HG02938 (cell line): ENCODE data around the gene LAMA3.
A peak's percentile ranks its signal among the peaks of the same experiment; 100 is the strongest.

Experiments
- ATAC-seq: cut with Tn5 transposase; IDR thresholded peaks from one replicate; pipeline ENCODE4 v1.9.1; 2021; ENCODE audit warnings: mild to moderate bottlenecking, moderate library complexity; ENCODE audit not compliant: unreplicated experiment

The LAMA3 gene

DNA sequence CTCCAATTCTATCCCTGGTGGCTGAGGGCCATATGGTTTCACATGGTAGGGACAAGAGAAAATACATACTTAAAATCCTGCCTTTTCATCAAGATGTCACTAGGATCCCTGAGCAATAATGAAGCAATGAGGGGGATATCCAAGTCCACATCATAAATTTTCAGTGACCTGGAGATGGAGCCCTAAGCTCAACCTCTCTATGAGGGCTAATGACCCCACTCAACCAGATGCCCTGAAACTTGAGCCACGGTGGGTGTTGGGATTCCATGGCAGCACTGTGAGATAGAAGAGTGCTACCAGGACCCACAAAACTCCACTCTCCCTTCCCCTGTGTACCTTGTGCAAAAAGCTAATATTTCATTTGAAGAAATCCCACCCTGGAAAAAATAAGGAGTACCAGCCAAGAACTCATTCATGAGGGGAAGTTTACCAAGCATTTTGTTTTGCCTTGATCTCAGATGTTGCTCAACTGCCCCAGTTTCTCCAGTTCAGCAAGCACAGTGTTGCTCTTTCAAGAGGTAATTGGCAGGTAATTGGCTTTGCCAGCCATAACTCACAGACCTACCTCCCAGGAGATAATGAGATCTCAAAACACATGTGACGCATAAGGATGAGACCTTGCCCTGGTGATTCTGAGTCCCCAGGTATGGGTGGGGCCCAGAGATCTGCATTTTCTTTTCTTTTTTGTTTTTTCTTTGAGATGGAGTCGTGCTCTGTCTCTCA lies 274.4 kb downstream of the LAMA3 start:
- no peak for ATAC-seq

DNA sequence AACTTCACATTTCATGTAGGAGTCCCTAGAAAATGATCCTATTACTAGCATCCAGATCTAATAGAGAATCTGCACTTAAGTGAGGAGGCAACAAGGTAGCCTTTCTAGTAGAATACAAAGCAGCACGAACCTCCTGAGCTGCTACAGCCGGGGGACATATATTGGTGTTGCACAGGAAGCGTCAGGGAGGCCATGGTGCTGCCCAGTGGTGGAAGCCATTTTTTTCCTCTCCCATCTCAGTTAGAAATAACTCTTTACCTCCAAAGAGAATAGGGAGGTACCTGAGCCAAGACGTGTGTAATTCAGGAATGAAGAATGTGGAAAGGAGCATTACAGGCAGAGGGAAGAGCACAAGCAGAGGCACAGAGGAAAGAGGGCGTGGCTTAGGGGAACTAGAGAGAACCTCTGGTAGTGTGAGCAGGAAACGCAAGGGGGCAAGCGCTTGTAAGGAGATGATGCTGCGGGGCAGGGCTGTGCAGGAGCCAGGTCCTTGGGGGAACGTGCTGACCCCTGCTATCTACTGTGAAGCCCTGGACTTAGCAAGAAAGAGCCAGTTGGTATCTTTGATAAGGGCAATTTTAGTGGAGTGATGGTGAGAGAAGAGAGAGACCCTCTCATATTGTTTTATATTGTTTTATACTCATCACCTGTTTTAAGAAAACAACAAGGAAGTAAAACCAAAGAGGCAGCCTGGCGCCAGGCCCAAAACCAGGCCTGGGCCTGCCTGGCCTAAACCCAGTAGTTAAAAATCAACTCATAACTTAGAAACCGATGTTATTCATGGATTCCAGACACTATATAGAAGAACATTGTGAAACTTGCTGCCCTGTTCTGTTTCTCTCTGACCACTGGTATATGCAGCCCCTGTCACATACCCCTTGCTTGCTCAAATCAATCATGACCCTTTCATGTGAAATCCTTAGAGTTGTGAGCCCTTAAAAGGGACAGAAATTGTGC lies 275.3 kb downstream of the LAMA3 start:
- ATAC-seq = no peak

DNA sequence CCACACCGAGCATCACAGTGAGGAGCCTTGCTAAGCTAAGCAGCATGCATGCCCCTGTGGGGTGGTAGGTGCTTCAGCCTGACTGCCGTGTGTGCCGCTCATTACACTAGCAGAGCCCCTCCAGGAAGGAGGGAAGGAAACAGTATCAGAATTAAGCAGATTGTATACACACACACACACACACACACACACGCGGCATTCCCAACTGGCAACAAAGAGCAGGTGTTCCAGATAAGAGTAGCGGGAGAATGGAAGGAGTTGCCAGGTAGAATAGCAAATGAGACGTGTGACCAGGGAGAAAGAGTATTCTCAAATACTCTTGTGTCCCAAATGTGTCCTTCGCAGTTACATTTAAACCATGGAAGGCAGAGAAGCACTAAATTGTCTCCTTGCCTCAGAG lies 277.7 kb downstream of the LAMA3 start:
- no peak for ATAC-seq

DNA sequence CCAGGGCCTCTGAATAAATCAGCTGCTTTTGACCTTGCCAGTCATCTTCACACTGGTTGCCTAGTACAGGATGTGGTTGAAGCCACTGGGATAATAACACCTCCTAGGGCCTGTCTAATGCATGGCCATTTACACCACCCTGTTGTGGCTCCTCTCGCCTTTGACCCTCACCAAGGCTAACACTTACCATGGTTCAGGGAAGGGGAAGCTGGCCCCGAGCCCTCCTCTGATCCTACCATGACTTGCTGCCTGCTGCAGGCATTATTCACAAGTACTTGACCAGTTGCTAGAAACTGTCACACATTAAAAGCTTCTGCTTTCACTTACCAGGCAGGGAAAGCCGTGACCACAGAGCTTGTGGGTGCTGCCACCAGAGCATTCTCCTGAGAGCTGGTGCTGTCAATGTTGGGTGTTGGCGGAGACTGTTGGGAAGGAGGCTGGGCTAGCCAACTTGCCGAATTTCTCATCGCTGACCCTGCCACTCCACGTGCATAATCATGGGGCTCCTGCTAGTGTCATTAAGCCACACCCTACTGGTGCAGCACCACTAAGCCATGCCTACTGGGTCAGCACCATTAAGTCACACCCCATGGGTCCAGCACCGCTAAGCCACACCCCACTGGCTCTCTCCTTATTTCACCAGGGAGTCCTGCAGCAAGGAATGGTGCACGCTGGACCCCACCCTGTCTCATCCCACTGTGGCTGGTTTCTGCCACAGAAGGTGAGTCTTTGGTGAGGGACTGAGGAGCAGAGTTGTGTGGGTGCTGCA lies 278.3 kb downstream of the LAMA3 start:
- peak; percentile 53 for ATAC-seq

DNA sequence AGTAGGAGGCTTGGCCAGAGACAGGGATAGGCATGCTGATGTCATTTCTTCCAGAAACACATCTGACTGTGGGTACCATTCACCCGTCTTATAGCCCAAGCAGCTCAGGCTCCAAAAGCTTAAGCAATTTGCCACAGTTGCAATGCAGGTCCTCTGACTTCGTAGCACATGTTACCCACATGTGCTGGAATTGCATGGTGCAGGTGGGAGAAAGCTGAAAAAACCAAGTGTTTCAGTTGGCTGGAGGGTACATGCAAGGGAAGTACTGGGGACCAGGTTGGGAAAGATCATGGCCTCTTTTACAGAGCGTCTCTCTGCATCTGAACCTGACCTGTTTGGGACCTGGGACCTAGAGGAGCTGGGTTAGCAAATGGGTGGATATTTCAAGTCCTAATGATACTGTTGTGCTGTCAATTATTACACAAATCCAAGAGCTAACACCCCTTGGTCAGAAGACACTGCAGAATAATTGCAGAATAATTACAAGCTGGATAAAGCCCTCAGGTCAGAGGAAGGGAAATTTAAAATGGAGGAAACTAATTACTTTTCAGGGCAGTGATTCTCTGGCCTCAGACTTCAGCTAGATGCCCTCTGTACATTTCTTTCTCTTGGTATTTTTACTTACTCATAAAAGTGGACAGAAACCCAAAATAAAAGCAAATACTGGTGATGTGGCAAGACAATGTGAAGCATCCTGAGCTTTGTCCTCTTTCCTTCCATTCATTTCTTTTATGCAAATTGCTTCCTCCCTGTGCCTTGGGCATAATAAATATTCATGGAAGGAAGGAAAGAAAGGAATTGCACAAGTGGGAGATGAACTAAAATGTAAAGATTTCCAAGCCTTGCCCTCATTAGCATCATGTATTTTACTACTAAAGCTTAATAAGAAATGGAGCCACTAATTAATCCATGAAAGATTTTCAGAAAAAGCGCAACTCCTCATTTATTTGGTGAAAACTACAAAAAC lies 279.7 kb downstream of the LAMA3 start:
- no peak for ATAC-seq

DNA sequence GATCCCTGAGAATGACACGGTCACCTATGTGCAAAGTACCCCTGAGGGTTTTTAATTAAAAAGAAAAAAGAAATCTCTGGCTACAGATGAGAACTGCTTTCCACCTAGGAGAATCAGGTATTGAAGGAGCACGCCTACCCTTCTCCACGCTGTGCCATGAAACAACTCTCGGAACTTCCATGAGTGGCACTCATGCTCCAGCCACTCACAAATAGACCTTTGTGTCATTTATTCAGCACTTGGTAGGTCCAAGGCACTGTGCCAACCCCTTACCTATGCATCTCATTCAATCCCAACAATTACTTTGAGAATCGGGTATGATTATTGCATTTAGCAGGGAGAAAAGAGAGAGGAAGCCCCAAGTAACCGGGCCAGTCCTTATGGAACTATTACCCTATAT lies 280.4 kb downstream of the LAMA3 start:
- no peak for ATAC-seq

DNA sequence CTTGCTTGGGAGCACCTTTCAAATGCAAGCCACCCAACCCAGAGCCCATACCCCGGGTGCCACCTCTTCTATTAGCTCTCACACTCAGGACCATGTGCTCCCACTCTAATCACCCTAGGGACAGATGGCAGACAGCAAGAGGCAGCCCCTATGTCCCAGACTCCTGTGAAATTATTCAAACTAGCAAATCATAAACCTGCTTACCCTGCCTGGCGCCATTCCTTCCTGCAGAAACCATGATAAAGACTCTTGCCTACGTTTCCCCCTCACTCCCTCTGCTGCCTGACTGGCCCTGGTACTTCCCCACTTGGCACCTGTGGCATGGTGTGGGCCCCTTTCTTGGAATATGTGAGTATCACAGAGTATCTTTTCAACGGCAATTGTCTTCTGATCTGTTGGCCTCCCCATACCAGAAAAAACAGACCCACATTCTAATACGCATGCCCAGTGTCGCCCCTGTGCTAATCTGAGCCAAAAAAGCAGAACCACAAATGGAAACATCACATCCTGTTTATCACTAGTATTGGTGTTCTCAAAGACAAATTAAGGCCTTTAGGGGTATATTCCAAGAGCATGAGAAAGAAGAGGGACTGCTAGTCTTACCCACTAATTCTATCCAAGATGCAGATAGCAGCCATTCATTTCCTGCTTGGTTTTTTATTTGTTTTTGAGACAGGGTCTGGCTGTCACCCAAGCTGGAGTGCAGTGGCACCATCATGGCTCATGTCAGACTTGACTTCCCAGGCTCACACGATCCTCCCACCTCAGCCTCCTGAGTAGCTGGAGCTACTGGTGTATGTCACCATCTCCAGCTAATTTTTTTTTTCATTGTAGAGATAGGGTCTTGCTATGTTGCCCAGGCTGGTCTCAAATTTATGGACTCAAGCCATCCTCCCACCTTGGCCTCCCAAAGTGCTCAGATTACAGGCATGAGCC lies 281.2 kb downstream of the LAMA3 start:
- no peak for ATAC-seq

DNA sequence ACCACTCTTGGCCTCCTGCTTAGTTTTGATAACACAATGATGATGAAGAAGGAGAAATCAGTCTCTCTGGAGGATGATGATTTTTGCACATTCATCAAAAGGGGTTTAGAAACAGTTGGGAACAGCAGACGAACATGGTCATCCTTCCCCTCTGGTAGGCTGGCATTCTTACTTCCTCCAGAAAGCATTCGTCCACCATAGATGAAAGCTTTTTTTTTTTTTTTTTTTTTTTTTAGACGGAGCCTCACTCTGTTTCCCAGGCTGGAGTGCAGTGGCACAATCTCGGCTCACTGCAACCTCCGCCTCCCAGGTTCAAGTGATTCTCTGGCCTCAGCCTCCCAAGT lies 281.8 kb downstream of the LAMA3 start:
- ATAC-seq = no peak

DNA sequence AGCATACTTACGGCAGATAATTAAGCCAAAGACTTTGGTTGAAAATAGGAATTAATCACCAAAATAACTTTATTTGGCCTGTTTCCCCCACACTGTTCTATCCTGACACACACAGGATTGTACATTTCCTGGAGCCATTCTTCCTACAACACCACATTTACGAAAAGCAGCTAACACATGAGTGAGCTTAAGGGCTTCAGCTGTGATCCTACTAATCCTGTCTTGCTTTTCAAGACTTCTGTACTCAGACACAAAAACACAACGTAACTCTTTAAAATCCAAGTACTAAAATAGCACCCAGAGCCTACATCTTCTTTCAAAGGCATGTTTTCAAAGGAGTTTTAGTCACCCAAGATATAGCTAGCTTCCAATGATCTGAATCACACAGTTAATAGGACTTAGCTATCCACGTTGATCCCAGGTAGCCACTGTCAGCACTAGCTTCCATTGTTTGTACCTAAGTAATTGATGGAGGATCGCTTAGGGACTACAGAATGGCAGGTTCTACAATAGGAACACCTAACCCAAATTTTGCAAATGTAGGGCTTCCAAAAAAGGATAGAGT lies 282.5 kb downstream of the LAMA3 start:
- ATAC-seq = no peak

DNA sequence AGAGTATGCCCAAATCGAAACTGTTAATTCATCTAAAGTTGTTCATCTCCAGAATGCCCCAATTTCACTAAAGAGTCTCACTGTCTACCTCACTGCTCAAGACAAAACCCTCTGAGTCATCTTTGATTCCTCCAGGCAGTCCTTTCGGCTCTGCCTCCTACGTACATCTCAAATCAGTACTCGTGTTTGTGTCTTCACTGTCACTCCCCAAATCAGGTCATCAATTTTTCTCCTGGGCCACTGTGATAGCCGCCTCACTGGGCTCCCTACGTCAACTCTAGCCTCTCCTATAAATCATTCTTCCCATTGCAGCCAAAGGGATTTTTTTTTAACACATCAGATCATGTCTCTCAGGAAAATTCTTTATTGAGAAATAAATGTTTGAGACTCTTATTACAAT lies 283.2 kb downstream of the LAMA3 start:
- no peak for ATAC-seq

DNA sequence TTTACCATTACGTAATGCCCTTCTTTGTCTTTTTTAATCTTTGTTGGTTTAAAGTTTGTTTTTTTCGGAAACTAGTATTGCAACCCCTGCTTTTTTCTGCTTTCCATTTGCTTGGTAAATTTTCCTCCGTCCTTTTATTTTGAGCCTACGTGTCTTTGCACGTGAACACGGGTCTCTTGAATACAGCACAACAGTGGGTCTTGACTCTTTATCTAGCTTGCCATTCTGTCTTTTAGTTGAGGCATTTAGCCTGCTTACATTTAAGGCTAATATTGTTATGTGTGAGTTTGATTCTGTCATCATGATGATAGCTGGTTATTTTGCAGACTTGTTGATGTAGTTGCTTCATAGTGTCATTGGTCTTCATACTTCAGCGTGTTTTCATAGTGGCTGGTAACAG lies 287.9 kb downstream of the LAMA3 start:
- ATAC-seq = no peak

DNA sequence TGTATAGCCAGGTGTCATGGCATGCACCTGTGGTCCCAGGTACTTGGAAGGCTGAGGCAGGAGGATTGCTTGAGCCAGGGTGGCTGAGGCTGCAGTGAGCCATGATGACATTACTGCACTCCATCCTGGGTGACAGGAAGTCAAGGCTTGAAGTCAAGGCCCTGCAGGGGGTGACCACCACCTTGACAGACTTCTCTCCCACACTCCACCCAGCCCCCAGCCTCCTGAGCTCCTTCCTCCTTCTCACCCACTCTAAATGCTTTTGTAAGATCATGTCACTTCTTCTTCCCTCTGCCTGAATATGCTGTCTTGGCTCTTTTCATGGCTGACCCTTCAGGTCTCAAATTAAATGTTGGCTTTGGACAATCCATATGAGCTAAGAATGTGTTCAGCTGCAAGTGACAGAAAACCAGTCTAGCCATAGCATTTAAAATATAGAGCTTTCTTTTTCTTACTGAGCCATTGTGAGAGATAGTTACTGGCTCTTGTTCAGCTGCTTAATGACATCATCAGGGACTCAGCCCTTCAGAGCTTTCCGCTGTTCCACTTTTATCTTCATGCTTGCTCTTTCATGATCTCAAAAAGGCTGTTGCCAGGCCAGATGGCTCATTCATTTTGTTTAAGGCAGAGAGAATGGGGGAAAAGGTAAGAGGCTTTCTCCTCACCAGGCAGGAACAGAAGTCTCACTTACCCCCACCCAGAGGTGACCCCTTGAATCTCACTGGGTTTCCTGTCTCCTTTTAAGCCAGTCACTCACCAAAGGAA lies 288.6 kb downstream of the LAMA3 start:
- ATAC-seq = no peak

DNA sequence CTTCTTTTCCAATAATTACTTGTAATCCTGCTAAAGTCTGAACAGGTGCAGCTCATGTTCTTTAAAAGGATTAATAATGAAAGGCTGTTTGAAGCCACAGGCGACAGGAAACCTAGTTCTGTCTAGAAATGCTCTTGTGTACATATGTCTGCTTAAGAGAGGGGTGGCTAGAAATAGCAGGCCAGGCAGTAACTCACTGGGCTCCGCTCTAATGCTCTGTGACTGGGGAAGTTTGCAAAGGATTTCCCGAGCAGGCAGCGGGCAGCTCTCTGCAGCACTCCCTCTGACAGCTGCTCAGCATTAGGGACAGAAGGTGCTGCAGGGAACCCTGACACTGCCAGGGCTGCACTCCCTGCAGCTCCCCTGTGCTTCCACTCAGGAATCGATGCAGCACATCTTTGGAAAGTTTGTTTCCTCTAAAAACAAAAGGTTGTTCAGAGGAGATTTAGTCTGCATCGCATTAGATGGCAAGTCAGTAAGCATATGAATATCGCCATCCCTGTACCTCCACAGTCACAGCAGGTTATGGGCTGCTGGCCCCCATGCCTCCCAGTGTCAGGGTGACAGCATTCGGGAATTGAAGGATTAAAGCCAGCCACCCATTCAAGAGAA lies 292.2 kb downstream of the LAMA3 start:
- ATAC-seq = peak; percentile 56

DNA sequence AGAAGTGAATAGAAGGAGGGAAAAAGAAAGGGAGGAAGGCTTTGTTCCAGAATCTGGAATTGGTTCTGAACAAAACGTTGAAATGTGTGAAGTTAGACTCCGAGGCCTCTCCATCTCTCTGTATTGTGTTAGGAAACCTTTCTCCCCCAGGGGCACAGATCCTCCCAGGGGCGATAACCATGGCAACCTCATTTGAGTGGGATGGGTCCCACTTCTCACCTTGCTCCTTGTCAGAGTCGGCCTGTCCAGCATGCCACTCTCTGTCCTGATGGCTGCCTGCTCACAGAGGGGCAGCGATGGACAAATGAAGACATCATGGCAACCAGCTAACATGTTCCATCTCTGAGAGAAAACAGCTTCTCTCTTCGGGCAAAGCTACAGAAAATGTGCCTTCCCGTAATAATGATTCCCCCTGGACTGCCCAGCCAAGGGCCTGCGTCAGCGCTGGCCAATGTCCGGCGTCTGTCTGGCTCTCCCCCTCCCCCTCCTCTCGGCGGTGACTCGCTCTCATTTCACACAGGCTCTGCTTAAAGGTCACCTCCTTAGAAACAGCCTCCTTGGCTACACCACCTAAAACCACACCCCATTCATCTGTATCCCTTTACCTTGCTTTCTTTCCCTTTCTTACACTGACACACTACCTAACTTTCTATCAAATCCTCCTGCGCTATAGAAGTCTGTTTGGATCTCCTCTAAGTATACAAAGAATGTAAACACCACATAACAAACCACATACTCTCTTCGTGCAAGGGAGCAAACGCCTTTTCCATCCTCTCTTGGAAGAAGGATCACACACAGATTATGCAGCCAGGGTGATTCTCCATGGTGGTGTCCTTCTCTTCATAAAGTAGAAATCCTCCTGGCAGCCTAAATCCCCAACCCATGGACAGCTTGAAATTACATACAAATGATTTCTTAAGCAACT lies 293.2 kb downstream of the LAMA3 start:
- ATAC-seq = no peak

DNA sequence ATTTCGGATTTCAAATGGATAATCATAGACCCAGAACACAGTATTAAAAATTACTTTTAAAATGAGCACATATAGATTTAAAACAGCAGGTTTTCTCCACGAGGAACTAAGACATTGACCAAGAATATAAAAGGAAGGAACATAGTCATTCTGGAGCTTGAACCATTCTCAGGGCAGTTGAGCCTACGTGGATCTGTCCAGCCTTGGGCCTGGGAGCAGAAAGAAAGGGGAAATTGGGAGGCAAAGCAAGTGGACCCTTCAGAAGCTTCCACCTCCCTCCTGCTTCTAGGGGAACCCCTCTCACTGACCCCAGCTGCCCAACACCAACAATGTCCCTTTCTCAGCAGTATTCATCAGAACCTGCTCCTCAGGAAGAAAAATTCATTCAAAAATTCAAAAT lies 293.9 kb downstream of the LAMA3 start:
- no peak for ATAC-seq

DNA sequence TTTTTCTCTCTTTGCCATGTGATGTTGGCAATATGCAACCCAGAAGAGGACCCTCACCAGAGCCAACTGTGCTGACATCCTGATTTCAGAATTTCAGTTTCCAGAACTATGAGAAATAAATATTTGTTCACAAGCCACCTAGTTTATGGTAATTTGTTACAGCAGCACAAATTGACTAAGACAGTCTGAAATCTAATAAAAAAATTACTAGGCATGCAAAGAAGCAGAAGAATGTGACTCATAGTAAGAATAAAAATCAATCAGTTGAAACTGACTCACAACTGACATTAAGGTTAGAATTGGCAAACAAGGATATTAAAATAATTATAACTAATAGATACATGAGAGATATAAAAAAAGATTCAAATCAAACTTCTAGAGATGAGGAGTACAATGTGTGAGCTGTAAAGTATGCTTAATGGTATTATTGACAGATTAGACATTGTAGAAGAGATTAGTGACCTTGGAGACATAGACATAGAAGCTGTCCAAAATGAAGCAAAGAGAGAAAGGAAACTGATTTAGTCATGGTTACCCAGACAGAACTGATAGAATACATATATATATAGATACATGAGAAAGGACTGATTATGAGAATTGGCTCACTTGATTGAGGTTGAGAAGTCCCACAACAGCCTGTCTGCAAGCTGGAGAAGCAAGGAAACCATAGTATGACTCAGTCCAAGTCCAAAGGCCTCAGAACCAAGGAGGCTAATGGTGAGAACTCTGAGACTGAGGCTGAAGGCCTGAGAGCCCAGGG lies 297.5 kb downstream of the LAMA3 start:
- ATAC-seq = peak; percentile 69
